GM10248 (cell line): Measurements from ENCODE around the gene SCFD2.
"Not testable (repeated sequence)": the region's sequence is repeated elsewhere in the genome, so short reads cannot be mapped to it uniquely, and the experiment has no call there.

ENCODE experiments used
- CTCF ChIA-PET: fragments of 300-600 bp; sonication (Branson Sonifier 250); formaldehyde crosslinking; extraction: SDS; loops from one replicate; lab custom pipeline; 2021; ENCODE audit warnings: antibody characterized with exemption; lab: Yijun Ruan, JAX
- POLR2A ChIA-PET: fragments of 350-650 bp; sonication (Branson Sonifier 250); formaldehyde crosslinking; extraction: SDS; loops from one replicate; lab custom pipeline; 2020; ENCODE audit warnings: antibody characterized with exemption; lab: Yijun Ruan, JAX
- DNase-seq: peaks from one replicate; pipeline ENCODE4 v3.0.0; 2012; ENCODE audit errors: extremely low spot score
- TF ChIP-seq, protein P1 (sequence below): IDR thresholded peaks from 2 replicates; pipeline ENCODE4 v1.5.1; 2012; ENCODE audit warnings: mild to moderate bottlenecking, low read depth; ENCODE audit errors: extremely low read depth, missing control alignments, control extremely low read depth

The SCFD2 gene

GRCh38 chr4:53365486-53366300, at the start of gene SCFD2:
SCFD2 (minus strand) TSS chr4:53366061.
- CTCF ChIA-PET = interaction anchor here (1.4 to 2.0 kb wide), 3 partner anchors 11 to 15 kb away, joined by 4 to 6 read pairs (median 5); partner anchors contain the start of gene FIP1L1
- DNase-seq = peak; percentile 96
- TF ChIP-seq, protein P1, sequence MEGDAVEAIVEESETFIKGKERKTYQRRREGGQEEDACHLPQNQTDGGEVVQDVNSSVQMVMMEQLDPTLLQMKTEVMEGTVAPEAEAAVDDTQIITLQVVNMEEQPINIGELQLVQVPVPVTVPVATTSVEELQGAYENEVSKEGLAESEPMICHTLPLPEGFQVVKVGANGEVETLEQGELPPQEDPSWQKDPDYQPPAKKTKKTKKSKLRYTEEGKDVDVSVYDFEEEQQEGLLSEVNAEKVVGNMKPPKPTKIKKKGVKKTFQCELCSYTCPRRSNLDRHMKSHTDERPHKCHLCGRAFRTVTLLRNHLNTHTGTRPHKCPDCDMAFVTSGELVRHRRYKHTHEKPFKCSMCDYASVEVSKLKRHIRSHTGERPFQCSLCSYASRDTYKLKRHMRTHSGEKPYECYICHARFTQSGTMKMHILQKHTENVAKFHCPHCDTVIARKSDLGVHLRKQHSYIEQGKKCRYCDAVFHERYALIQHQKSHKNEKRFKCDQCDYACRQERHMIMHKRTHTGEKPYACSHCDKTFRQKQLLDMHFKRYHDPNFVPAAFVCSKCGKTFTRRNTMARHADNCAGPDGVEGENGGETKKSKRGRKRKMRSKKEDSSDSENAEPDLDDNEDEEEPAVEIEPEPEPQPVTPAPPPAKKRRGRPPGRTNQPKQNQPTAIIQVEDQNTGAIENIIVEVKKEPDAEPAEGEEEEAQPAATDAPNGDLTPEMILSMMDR = no peak
- POLR2A ChIA-PET = interaction anchor here (0.9 to 1.4 kb wide), 2 partner anchors 12 to 382 kb away, joined by 3 to 5 read pairs; partner anchors contain the start of gene FIP1L1

- CTCF ChIA-PET = interaction anchor here (2.4 kb wide), 1 partner anchor 15 kb away, joined by 8 read pairs; no protein-coding TSS in a partner anchor
- DNase-seq, POLR2A ChIA-PET: not testable (repeated sequence)
Measured at GRCh38 chr4:53409479-53409878, 43.6 kb upstream of the SCFD2 start.

GRCh38 chr4:53380221-53380620, 14.4 kb upstream of the SCFD2 start:
- POLR2A ChIA-PET = no interaction called here
- TF ChIP-seq, protein P1 = no peak
- CTCF ChIA-PET = interaction anchor here (0.8 to 2.2 kb wide), 7 partner anchors 10 to 49 kb away, joined by 3 to 7 read pairs (median 5); no protein-coding TSS in a partner anchor
- no peak for DNase-seq

DNA sequence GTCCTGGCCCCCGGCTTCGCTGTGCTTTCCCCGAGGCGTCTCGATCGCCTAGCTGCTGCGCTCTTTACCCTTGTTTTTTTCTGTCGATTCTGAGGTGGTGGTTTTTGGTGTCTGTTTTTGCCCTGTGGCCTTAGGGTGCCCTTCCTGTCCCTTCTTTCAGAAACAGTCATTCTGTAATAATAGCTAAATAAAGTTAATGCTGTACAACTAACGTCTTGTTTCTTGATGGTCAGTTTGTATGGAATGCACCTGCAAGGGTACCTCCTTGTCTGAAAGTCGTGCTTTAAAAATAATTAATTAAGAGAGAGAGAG, 12.3 kb upstream of the SCFD2 start:
- TF ChIP-seq, protein P1 = no peak
- DNase-seq = no peak
- ChIA-PET CTCF (interaction anchor here (0.7 to 1.9 kb wide), 6 partner anchors 10 to 45 kb away, joined by 3 to 6 read pairs (median 4); partner anchors contain the start of gene SCFD2), POLR2A (interaction anchor here (0.6 to 1.2 kb wide), 2 partner anchors 13 to 656 kb away, joined by 3 to 5 read pairs; partner anchors contain the start of gene SCFD2)

DNA sequence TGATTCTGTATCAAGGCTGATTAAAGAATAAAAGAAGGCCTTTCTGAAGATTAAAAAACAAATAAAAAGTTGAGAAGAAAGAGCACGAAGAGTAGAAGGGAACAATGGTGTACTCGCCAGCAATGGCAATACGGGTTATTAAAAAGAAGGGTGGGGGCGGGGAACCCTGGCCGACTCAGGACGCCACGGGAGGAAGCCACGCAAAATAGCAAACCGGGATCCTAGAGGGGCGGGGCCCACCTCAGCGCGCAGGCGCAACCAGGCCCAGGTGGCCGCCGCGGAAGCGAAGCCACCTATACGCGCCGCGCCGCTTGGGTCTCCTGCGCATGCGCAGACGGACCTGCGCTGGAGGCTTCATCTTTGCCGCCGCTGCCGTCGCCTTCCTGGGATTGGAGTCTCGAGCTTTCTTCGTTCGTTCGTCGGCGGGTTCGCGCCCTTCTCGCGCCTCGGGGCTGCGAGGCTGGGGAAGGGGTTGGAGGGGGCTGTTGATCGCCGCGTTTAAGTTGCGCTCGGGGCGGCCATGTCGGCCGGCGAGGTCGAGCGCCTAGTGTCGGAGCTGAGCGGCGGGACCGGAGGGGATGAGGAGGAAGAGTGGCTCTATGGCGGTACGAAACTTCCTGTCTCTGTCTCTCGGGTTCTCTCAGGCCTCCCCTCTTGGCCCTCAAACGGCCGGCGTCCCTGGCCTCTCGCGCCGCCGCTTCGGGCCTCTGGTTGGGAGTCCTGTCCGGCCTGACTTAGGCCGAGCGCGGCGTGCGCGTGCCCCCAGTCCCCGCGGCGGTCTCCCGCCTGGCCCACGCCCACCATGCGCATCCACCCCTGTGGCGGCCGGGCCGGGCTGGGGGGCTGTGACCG, 11.7 kb upstream of the SCFD2 start, which contains the start of gene FIP1L1:
FIP1L1 (plus strand) TSS at position 323 of the 852 bp plus-strand sequence; CDS start at position 521, 198 bp downstream.
- TF ChIP-seq, protein P1 = no peak
- DNase-seq = peak; percentile 97
- POLR2A ChIA-PET = interaction anchor here (0.6 to 1.2 kb wide), 2 partner anchors 12 to 655 kb away, joined by 3 to 5 read pairs; partner anchors contain the start of gene SCFD2
- CTCF ChIA-PET = interaction anchor here (0.7 to 1.9 kb wide), 7 partner anchors 10 to 46 kb away, joined by 3 to 6 read pairs (median 4); partner anchors contain the start of gene SCFD2

DNA sequence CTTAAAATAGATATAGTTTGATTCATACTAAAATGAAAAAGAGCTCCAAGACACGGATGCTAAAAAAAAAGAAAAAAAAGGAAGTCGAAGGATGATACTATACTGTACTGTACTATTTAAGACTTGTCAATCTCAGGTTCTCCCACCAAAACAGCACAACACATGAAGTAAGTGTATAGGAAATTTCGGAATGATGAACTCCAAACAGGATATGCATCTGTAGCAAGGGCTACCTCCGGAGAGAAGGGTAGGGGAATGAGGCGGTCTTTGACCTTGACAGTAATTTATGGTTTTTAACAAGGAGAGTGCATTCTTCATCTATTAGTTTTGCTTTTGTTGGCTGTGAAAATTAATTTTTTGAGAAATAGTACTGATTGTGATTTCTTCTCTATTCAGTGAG, 11.0 kb upstream of the SCFD2 start:
- DNase-seq = no peak
- ChIA-PET POLR2A (interaction anchor here (0.6 to 1.2 kb wide), 2 partner anchors 12 to 43 kb away, joined by 4 to 5 read pairs; partner anchors contain the start of gene SCFD2), CTCF (interaction anchor here (1.9 kb wide), 1 partner anchor 10 kb away, joined by 5 read pairs; no protein-coding TSS in a partner anchor)
- TF ChIP-seq, protein P1 = no peak
